Measurements from ENCODE around the gene SPOCK1.
"Not testable (repeated sequence)": the region's sequence is repeated elsewhere in the genome, so short reads cannot be mapped to it uniquely, and the experiment has no call there.

SPOCK1 gene

GRCh38 chr5:136992796-136993489, 506.2 kb downstream of the SPOCK1 start:
- DNase-seq: no peak

- DNase-seq: no peak
These were observed 513.2 kb downstream of the SPOCK1 start for GRCh38 chr5:136985785-136986475.

GRCh38 chr5:136984772-136985446, 514.2 kb downstream of the SPOCK1 start:
- DNase-seq: no peak

GRCh38 chr5:136981936-136982335, 517.2 kb downstream of the SPOCK1 start:
- no peak for DNase-seq

- DNase-seq: no peak
These were observed 520.0 kb downstream of the SPOCK1 start for GRCh38 chr5:136979131-136979530.

DNA sequence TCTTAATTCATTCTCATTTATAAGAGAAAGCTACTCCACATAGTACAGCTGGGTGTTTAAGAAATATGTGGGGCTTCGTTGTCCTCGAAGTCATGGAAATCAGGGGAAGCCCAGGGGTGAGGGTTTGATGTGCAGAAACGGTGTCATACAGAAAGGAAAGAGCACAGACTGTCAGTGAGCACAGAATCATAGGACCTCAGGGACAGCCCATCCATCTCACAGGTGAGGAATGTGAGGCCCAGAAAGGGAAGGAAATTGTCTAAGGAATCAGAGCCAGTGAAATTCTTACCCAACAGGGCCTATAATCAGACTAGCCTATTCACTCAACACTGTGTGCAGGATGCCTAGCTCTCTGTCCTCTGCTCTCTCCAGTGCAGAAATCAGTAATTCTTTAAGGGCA, 535.6 kb downstream of the SPOCK1 start:
- no peak for DNase-seq

GRCh38 chr5:136957428-136957827, 541.7 kb downstream of the SPOCK1 start:
- DNase-seq: no peak

DNA sequence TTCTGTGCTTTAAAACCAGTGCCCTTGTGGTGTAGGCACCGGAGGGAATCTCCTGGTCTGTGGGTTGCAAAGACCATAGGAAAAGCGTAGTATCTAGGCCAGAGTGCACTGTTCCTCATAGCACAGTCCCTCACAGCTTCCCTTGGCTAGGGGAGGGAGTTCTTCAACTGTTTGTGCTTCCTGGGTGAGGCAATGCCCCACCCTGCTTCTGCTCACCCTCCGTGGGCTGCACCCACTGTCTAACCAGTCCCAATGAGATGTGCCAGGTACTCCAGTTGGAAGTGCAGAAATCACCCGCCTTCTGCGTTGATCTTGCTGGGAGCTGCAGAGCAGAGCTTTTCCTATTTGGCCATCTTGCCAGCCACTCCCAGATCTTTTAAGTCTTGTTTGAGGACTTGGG, 545.0 kb downstream of the SPOCK1 start:
- not testable (repeated sequence) for DNase-seq

- not testable (repeated sequence) for DNase-seq
These were observed 545.6 kb downstream of the SPOCK1 start for GRCh38 chr5:136953346-136954069.

- no peak for DNase-seq
These were observed 571.6 kb downstream of the SPOCK1 start for GRCh38 chr5:136927571-136927970.

DNA sequence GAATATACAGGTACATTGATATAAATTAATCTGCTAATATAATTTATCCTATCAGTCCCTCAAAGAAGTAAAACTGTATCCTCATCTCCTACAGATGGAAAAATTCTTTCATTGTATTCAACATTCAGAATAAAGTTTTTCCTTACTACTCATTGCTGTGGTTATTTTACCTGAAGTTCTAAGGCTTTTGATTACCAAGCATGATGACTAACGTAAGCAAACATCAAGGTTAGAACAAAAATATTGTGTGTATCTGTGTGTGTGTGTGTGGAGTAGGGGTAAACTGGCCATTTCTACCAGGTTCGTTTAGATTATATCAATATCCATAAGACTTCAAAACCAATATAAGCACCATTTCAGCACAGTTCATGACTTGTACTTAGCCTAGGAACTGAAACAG, 573.1 kb downstream of the SPOCK1 start:
- DNase-seq: no peak

Measured in stimulated activated CD4-positive, alpha-beta T cell treated with anti-CD3 and anti-CD28 coated beads, Interleukin-15, amount 100 ng/mL, for 24 hours (primary cell).